H9 (cell line): ENCODE results near the gene NEIL1. TPM values are rescaled to one million over a fixed set of nuclear protein-coding genes. Genes with fewer than 3 reads are reported as not detected.

ENCODE experiments used
- DNase-seq: peaks from one replicate; pipeline ENCODE4 v3.0.0-alpha.2; 2017
- H2AFZ ChIP-seq: one replicate; pipeline ENCODE4 v1.6.1; 2013; ENCODE audit warnings: mild to moderate bottlenecking, low read length, control low read depth, moderate library complexity
- H2AK5ac ChIP-seq: 2 replicates; pipeline ENCODE4 v1.6.1; 2013; ENCODE audit warnings: low read length, control low read depth, mixed read lengths; ENCODE audit not compliant: insufficient read length
- H2BK120ac ChIP-seq: one replicate; pipeline ENCODE4 v1.6.1; 2013; ENCODE audit warnings: low read depth, mild to moderate bottlenecking, low read length, control low read depth, inconsistent platforms; ENCODE audit not compliant: poor library complexity, severe bottlenecking
- H2BK12ac ChIP-seq: 2 replicates; pipeline ENCODE4 v1.6.1; 2013; ENCODE audit warnings: low read length, control low read depth, mixed read lengths, low read depth; ENCODE audit not compliant: insufficient read length
- H2BK15ac ChIP-seq: 2 replicates; pipeline ENCODE4 v1.6.1; 2013; ENCODE audit warnings: low read depth, low read length, control low read depth
- H2BK20ac ChIP-seq: one replicate; pipeline ENCODE4 v1.6.1; 2013; ENCODE audit warnings: low read depth, mild to moderate bottlenecking, low read length, control low read depth, inconsistent platforms; ENCODE audit not compliant: poor library complexity, severe bottlenecking
- H2BK5ac ChIP-seq: 2 replicates; pipeline ENCODE4 v1.6.1; 2013; ENCODE audit warnings: low read length, control low read depth, mixed read lengths; ENCODE audit not compliant: insufficient read length
- H3K14ac ChIP-seq: 2 replicates; pipeline ENCODE4 v1.6.1; 2013; ENCODE audit warnings: low read length, control low read depth; ENCODE audit not compliant: insufficient read depth
- H3K18ac ChIP-seq: 2 replicates; pipeline ENCODE4 v1.6.1; 2013; ENCODE audit warnings: low read depth, mild to moderate bottlenecking, mixed read lengths, low read length, control low read depth; ENCODE audit not compliant: insufficient read length
- H3K23ac ChIP-seq: 2 replicates; pipeline ENCODE4 v1.6.1; 2013; ENCODE audit warnings: low read length, control low read depth, mixed read lengths, low read depth; ENCODE audit not compliant: insufficient read length
- H3K23me2 ChIP-seq: 2 replicates; pipeline ENCODE4 v1.6.1; 2013; ENCODE audit warnings: low read depth, mild to moderate bottlenecking, mixed read lengths, low read length, control low read depth; ENCODE audit not compliant: insufficient read length, poor library complexity, severe bottlenecking
- H3K27ac ChIP-seq: 2 replicates; pipeline ENCODE4 v1.5.1; 2013; ENCODE audit warnings: low read length, control low read depth, mixed read lengths, low read depth; ENCODE audit not compliant: insufficient read length
- H3K27me3 ChIP-seq: 2 replicates; pipeline ENCODE4 v1.6.1; 2013; ENCODE audit warnings: low read length, control low read depth, inconsistent platforms; ENCODE audit not compliant: insufficient read depth
- H3K4ac ChIP-seq: 2 replicates; pipeline ENCODE4 v1.6.1; 2013; ENCODE audit warnings: low read depth, mild to moderate bottlenecking, control low read depth, inconsistent platforms, low read length, moderate library complexity
- H3K4me1 ChIP-seq: 2 replicates; pipeline ENCODE4 v1.6.1; 2013; ENCODE audit warnings: low read length, control low read depth, inconsistent platforms; ENCODE audit not compliant: insufficient read depth
- H3K4me2 ChIP-seq: 2 replicates; pipeline ENCODE4 v1.6.1; 2013; ENCODE audit warnings: low read length, control low read depth, mixed read lengths; ENCODE audit not compliant: insufficient read length, insufficient read depth
- H3K56ac ChIP-seq: 2 replicates; pipeline ENCODE4 v1.6.1; 2013; ENCODE audit warnings: low read depth, mild to moderate bottlenecking, mixed read lengths, low read length, control low read depth; ENCODE audit not compliant: insufficient read length
- H3K79me1 ChIP-seq: 2 replicates; pipeline ENCODE4 v1.6.1; 2013; ENCODE audit warnings: low read depth, mild to moderate bottlenecking, moderate library complexity, low read length, control low read depth, inconsistent platforms; ENCODE audit not compliant: insufficient read depth, poor library complexity, severe bottlenecking
- H3K79me2 ChIP-seq: 2 replicates; pipeline ENCODE4 v1.6.1; 2013; ENCODE audit warnings: low read length, control low read depth, inconsistent platforms; ENCODE audit not compliant: insufficient read depth
- H3K9ac ChIP-seq: 2 replicates; pipeline ENCODE4 v1.6.1; 2013; ENCODE audit warnings: low read length, control low read depth, mixed read lengths; ENCODE audit not compliant: insufficient read length; ENCODE audit errors: extremely low read depth
- H3K9me3 ChIP-seq: one replicate; pipeline ENCODE4 v1.6.1; 2013; ENCODE audit warnings: low read depth, low read length, inconsistent platforms; ENCODE audit not compliant: control insufficient read depth
- H3T11ph ChIP-seq: one replicate; pipeline ENCODE4 v1.6.1; 2013; ENCODE audit warnings: mild to moderate bottlenecking, low read length, control low read depth, inconsistent platforms
- H4K20me1 ChIP-seq: one replicate; pipeline ENCODE4 v1.6.1; 2013; ENCODE audit not compliant: control insufficient read depth, insufficient read length, insufficient read depth
- H4K5ac ChIP-seq: 2 replicates; pipeline ENCODE4 v1.6.1; 2013; ENCODE audit warnings: low read depth, mild to moderate bottlenecking, mixed read lengths, low read length, control low read depth; ENCODE audit not compliant: insufficient read length
- H4K8ac ChIP-seq: replicated peaks from 2 replicates; pipeline ENCODE4 v1.6.1; 2013; ENCODE audit warnings: low read length, control low read depth, mixed read lengths, low read depth; ENCODE audit not compliant: insufficient read length
- H4K91ac ChIP-seq: 2 replicates; pipeline ENCODE4 v1.6.1; 2013; ENCODE audit warnings: low read depth, mild to moderate bottlenecking, moderate library complexity, mixed read lengths, low read length, control low read depth; ENCODE audit not compliant: insufficient read length
- H3K27ac Mint-ChIP-seq, 3 experiments: 2 replicates in 2 of 3; 3 replicates in 1 of 3; pipeline ENCODE4 v1.8.0; 2020 to 2021; ENCODE audit warnings: mixed read lengths in 3 of 3, mild to moderate bottlenecking in 1 of 3, moderate library complexity in 1 of 3
- H3K27me3 Mint-ChIP-seq: 2 replicates; pipeline ENCODE4 v1.8.0; 2021; ENCODE audit warnings: low read depth, mild to moderate bottlenecking, moderate library complexity, mixed read lengths
- H3K36me3 Mint-ChIP-seq, 3 experiments: 2 replicates in 2 of 3; 3 replicates in 1 of 3; pipeline ENCODE4 v1.8.0; 2020 to 2021; ENCODE audit warnings: low read depth in 3 of 3, mixed read lengths in 3 of 3; ENCODE audit not compliant: insufficient read depth in 1 of 3
- H3K4me1 Mint-ChIP-seq, 2 experiments: 2 replicates each; pipeline ENCODE4 v1.8.0; 2020; ENCODE audit warnings: mixed read lengths in 2 of 2
- H3K4me3 Mint-ChIP-seq, 2 experiments: 2 replicates in 1 of 2; 3 replicates in 1 of 2; pipeline ENCODE4 v1.8.0; 2020 to 2021; ENCODE audit warnings: mild to moderate bottlenecking in 2 of 2, mixed read lengths in 2 of 2, moderate library complexity in 1 of 2
- H3K9me3 Mint-ChIP-seq, 2 experiments: 2 replicates in 1 of 2; 3 replicates in 1 of 2; pipeline ENCODE4 v1.8.0; 2020; ENCODE audit warnings: mild to moderate bottlenecking in 2 of 2, mixed read lengths in 2 of 2, moderate library complexity in 1 of 2
- WGBS: extraction: QIAGEN DNeasy Blood & Tissue Kit; methylation state at CpG from one replicate; pipeline ENCODE4 v1.1.7; 2013; ENCODE audit warnings: missing lambda C conversion rate, low lambda C conversion rate, mixed read lengths; ENCODE audit not compliant: insufficient read length; ENCODE audit errors: extremely low coverage; 5-methylcytosine and 5-hydroxymethylcytosine counted together
- total RNA-seq: library from RNA; stranded (reverse); gene quantifications from 2 replicates; pipeline ENCODE4 v1.2.1, GENCODE V29; 2021
- TF ChIP-seq, protein P1 (sequence below): fragments of 200-600 bp; sonication (generic); conservative IDR thresholded peaks from 3 replicates; pipeline ENCODE4 v1.8.0; 2021; ENCODE audit warnings: antibody characterized with exemption, mild to moderate bottlenecking

Gene NEIL1
- total RNA-seq, 1 experiment from 2014 or later = 16.5 TPM

DNA sequence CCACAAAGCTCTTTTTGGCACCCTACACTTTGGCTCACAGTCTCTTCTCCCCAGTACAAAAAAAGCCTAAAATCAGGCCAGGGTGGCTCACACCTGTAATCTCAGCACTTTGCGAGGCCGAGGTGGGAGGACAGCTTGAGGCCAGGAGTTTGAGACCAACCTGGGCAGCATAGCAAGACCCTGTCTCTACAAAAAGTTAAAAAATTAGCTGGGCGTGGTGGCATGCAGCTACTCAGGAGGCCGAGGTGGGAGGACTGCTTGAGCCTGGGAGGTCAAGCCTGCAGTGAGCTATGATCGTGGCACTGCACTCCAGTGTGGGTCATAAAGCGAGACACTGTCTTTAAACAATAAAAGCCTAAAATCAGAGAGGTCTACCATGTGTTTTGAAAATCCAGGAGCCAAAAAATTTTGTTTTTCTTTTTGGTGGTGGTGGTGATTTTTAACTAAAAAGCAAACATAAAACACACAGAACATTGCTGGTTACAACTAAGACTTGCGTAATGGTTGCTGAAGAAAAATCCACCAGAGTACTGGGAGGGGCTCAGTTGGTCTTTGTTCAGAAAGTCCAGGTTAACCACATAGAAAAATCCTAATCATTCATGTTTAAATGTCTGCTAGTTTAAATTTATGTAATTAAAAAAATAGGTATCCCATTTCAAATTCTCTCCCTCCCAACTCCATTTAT lies 23.2 kb downstream of the NEIL1 start:
- no peaks in the 10 kb centered on the region; the same call in 1 of the 2 replicates for H3K27me3 Mint-ChIP-seq
- Histone ChIP-seq H3K27ac (no peak overlapping the region), H3K14ac (no peak overlapping the region)

More for the DNA sequence above, 23.2 kb downstream of the NEIL1 start:
- no peak overlapping the region for H3K4ac ChIP-seq
- TF ChIP-seq, protein P1, sequence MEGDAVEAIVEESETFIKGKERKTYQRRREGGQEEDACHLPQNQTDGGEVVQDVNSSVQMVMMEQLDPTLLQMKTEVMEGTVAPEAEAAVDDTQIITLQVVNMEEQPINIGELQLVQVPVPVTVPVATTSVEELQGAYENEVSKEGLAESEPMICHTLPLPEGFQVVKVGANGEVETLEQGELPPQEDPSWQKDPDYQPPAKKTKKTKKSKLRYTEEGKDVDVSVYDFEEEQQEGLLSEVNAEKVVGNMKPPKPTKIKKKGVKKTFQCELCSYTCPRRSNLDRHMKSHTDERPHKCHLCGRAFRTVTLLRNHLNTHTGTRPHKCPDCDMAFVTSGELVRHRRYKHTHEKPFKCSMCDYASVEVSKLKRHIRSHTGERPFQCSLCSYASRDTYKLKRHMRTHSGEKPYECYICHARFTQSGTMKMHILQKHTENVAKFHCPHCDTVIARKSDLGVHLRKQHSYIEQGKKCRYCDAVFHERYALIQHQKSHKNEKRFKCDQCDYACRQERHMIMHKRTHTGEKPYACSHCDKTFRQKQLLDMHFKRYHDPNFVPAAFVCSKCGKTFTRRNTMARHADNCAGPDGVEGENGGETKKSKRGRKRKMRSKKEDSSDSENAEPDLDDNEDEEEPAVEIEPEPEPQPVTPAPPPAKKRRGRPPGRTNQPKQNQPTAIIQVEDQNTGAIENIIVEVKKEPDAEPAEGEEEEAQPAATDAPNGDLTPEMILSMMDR = no peak
- H2BK20ac ChIP-seq = no peak overlapping the region
- no peaks in the 10 kb centered on the region for H3K79me2 ChIP-seq
- no peaks in the 10 kb centered on the region; the same call in 1 of the 2 replicates for H3K4me1 ChIP-seq
- no peak overlapping the region for H4K91ac ChIP-seq
- H2AFZ ChIP-seq = no peak overlapping the region
- peak overlapping the region; percentile 87 to 91 for H3K4me3 Mint-ChIP-seq
- H2BK120ac ChIP-seq = no peak overlapping the region
- no peak overlapping the region for H2BK15ac ChIP-seq
- no peak overlapping the region for H3K9ac ChIP-seq
- no peak overlapping the region for H2AK5ac ChIP-seq
- H3K4me2 ChIP-seq = peak overlapping the region; percentile 69
- H3K27me3 ChIP-seq = no peaks in the 10 kb centered on the region
- peaks cover 19 to 20% of the 10 kb centered on the region in 2 experiments for H3K4me1 Mint-ChIP-seq
- peak overlapping the region in 2 of 3 experiments; percentile 72 to 96; a peak in 4 of 7 replicates for H3K27ac Mint-ChIP-seq
- no peaks in the 10 kb centered on the region for H3K79me1 ChIP-seq
- H4K5ac ChIP-seq = no peak overlapping the region
- no peaks in the 10 kb centered on the region for H3K9me3 ChIP-seq
- no peaks in the 10 kb centered on the region for H4K20me1 ChIP-seq
- no peak for DNase-seq
- no peak overlapping the region for H2BK12ac ChIP-seq
- H3T11ph ChIP-seq = no peak overlapping the region
- no CpG with 5 or more reads among the region's 7 CpGs for WGBS
- no peak overlapping the region for H3K23ac ChIP-seq
- H3K36me3 Mint-ChIP-seq = peaks cover 24 to 61% (median 51%) of the 10 kb centered on the region in 3 experiments; a peak in 6 of 7 replicates
- H2BK5ac ChIP-seq = no peak overlapping the region
- H3K9me3 Mint-ChIP-seq = no peaks in the 10 kb centered on the region
- no peaks in the 10 kb centered on the region for H3K23me2 ChIP-seq
- no peak overlapping the region for H3K18ac ChIP-seq
- no peak overlapping the region for H4K8ac ChIP-seq
- H3K56ac ChIP-seq = no peak overlapping the region
